Astrocyte (in vitro differentiated cells and primary cell): ENCODE measurements around the gene C11orf54.

ENCODE experiments used
- CTCF ChIP-seq: IDR thresholded peaks from 2 replicates; pipeline ENCODE4 v1.5.1; 2011; ENCODE audit warnings: low read depth, mild to moderate bottlenecking, inconsistent platforms, low read length, moderate library complexity; ENCODE audit not compliant: insufficient read depth
- EZH2 ChIP-seq: IDR thresholded peaks from 2 replicates; pipeline ENCODE4 v1.6.1; 2012; ENCODE audit warnings: mild to moderate bottlenecking, low read length, inconsistent platforms; ENCODE audit not compliant: insufficient read depth

DNA sequence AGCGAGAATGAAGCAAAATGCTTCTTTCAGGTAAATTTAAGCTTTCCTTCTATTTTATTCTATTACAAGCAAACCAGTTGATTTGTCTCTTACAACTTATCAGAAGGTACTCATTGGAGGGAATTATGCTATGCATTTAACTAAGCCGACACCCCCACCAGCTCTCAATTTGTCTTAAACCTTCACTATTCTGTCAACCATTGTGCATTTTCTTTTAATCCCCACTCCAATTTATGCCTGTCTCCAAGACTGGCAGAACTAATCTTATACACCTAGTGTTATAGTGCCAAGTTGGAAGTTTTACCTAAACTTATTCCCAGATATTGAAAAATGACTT lies 12.7 kb upstream of the C11orf54 start:
- TF ChIP-seq EZH2 (no peak), CTCF (no peak)
